GM19238 (cell line): ENCODE data around the gene ZNF862.
A peak's percentile ranks its signal among the peaks of the same experiment; 100 is the strongest.

ENCODE experiments used
- DNase-seq: peaks from one replicate; pipeline ENCODE4 v3.0.0; 2011; ENCODE audit warnings: low spot score; ENCODE audit not compliant: insufficient read length

ZNF862 gene

GRCh38 chr7:149838224-149838991 lies at the start of gene ZNF862:
TSS of gene ZNF862 (plus strand) at chr7:149838375. CDS start at chr7:149838612, 237 bp downstream.
- peak; percentile 100 for DNase-seq

- no peak for DNase-seq
These were observed 49.1 kb upstream of the ZNF862 start for GRCh38 chr7:149789101-149789500.

GRCh38 chr7:149790146-149790548 lies 48.0 kb upstream of the ZNF862 start:
- DNase-seq: no peak

GRCh38 chr7:149790754-149791360 lies 47.3 kb upstream of the ZNF862 start:
- no peak for DNase-seq

GRCh38 chr7:149791411-149792219 lies 46.6 kb upstream of the ZNF862 start:
- DNase-seq: no peak

GRCh38 chr7:149792220-149792595 lies 46.0 kb upstream of the ZNF862 start:
- no peak for DNase-seq

- DNase-seq: no peak
These were observed 44.9 kb upstream of the ZNF862 start for GRCh38 chr7:149793261-149793660.

GRCh38 chr7:149794661-149795060 lies 43.5 kb upstream of the ZNF862 start:
- DNase-seq: no peak

GRCh38 chr7:149795126-149795525 lies 43.0 kb upstream of the ZNF862 start:
- no peak for DNase-seq

- no peak for DNase-seq
These were observed 41.8 kb upstream of the ZNF862 start for GRCh38 chr7:149796287-149796860.

- no peak for DNase-seq
These were observed 40.4 kb upstream of the ZNF862 start for GRCh38 chr7:149797771-149798170.

- peak; percentile 65 for DNase-seq
These were observed 38.6 kb upstream of the ZNF862 start for GRCh38 chr7:149799397-149800168.

GRCh38 chr7:149800169-149800555 lies 38.0 kb upstream of the ZNF862 start:
- no peak for DNase-seq

GRCh38 chr7:149801002-149801566 lies 37.1 kb upstream of the ZNF862 start:
- DNase-seq: no peak

GRCh38 chr7:149801816-149802215 lies 36.4 kb upstream of the ZNF862 start:
- no peak for DNase-seq

- DNase-seq: no peak
These were observed 35.2 kb upstream of the ZNF862 start for GRCh38 chr7:149802966-149803365.

- no peak for DNase-seq
These were observed 34.6 kb upstream of the ZNF862 start for GRCh38 chr7:149803551-149804074.

GRCh38 chr7:149804106-149804505 lies 34.1 kb upstream of the ZNF862 start:
- DNase-seq: no peak

- no peak for DNase-seq
These were observed 31.4 kb upstream of the ZNF862 start for GRCh38 chr7:149806726-149807125.

GRCh38 chr7:149808311-149808710 lies 29.9 kb upstream of the ZNF862 start:
- DNase-seq: no peak

GRCh38 chr7:149809215-149809614 lies 29.0 kb upstream of the ZNF862 start:
- DNase-seq: no peak
